ENCODE measurements around the gene OPN3.

The OPN3 gene

GRCh38 chr1:241660424-241660972 lies 20.3 kb upstream of the OPN3 start:
- TF ChIP-seq RAD21 (IDR thresholded peaks at IDR 0.05; ENCODE audit: low read depth) (no peak), TAF1 (IDR thresholded peaks at IDR 0.05; ENCODE audit: low read depth) (no peak), FOXM1 (IDR thresholded peaks at IDR 0.05; ENCODE audit: borderline replicate concordance, low read depth) (no peak), NFIC (IDR thresholded peaks at IDR 0.05) (no peak), CREB1 (IDR thresholded peaks at IDR 0.05; ENCODE audit: low read depth) (no peak), CEBPB (IDR thresholded peaks at IDR 0.05) (no peak), EP300 (IDR thresholded peaks at IDR 0.05; ENCODE audit: borderline replicate concordance) (no peak), USF1 (IDR thresholded peaks at IDR 0.05) (no peak), REST (IDR thresholded peaks at IDR 0.05; ENCODE audit: low read depth) (no peak), MAX (IDR thresholded peaks at IDR 0.05) (no peak), TEAD4 (IDR thresholded peaks at IDR 0.05) (no peak), EGR1 (IDR thresholded peaks at IDR 0.05) (no peak)

GRCh38 chr1:241658081-241658793 lies 18.1 kb upstream of the OPN3 start:
- no peak for TF ChIP-seq FOXM1 (IDR thresholded peaks at IDR 0.05; ENCODE audit: borderline replicate concordance, low read depth)
- TF ChIP-seq TCF12 (IDR thresholded peaks at IDR 0.05; ENCODE audit: low read depth) = no peak

- TF ChIP-seq ZBTB7A (IDR thresholded peaks at IDR 0.05; ENCODE audit: low read depth) (no peak), TCF12 (IDR thresholded peaks at IDR 0.05; ENCODE audit: low read depth) (no peak), CREB1 (IDR thresholded peaks at IDR 0.05; ENCODE audit: low read depth) (no peak), RAD21 (IDR thresholded peaks at IDR 0.05; ENCODE audit: low read depth) (no peak), MAX (IDR thresholded peaks at IDR 0.05) (no peak)
Measured at GRCh38 chr1:241654641-241655040, 14.5 kb upstream of the OPN3 start.

- no peak for TF ChIP-seq EGR1 (IDR thresholded peaks at IDR 0.05)
- no peak for TF ChIP-seq FOXM1 (IDR thresholded peaks at IDR 0.05; ENCODE audit: borderline replicate concordance, low read depth)
- TF ChIP-seq TCF12 (IDR thresholded peaks at IDR 0.05; ENCODE audit: low read depth) = no peak
- no peak for TF ChIP-seq EP300 (IDR thresholded peaks at IDR 0.05; ENCODE audit: borderline replicate concordance)
- TF ChIP-seq RAD21 (IDR thresholded peaks at IDR 0.05; ENCODE audit: low read depth) = no peak
- no peak for TF ChIP-seq MAX (IDR thresholded peaks at IDR 0.05)
- no peak for TF ChIP-seq NFIC (IDR thresholded peaks at IDR 0.05)
- TF ChIP-seq CEBPB (IDR thresholded peaks at IDR 0.05) = no peak
- no peak for TF ChIP-seq YY1 (IDR thresholded peaks at IDR 0.05; ENCODE audit: low read depth)
- TF ChIP-seq REST (IDR thresholded peaks at IDR 0.05; ENCODE audit: low read depth) = no peak
- no peak for TF ChIP-seq ZBTB7A (IDR thresholded peaks at IDR 0.05; ENCODE audit: low read depth)
- TF ChIP-seq CREB1 (IDR thresholded peaks at IDR 0.05; ENCODE audit: low read depth) = no peak
- no peak for TF ChIP-seq TAF1 (IDR thresholded peaks at IDR 0.05; ENCODE audit: low read depth)
- TF ChIP-seq USF1 (IDR thresholded peaks at IDR 0.05) = no peak
- no peak for TF ChIP-seq TEAD4 (IDR thresholded peaks at IDR 0.05)
Measured at GRCh38 chr1:241654019-241654418, 13.8 kb upstream of the OPN3 start.

- TF ChIP-seq REST (IDR thresholded peaks at IDR 0.05; ENCODE audit: low read depth) (no peak), EGR1 (IDR thresholded peaks at IDR 0.05) (no peak), EP300 (IDR thresholded peaks at IDR 0.05; ENCODE audit: borderline replicate concordance) (no peak), RAD21 (IDR thresholded peaks at IDR 0.05; ENCODE audit: low read depth) (no peak), TCF12 (IDR thresholded peaks at IDR 0.05; ENCODE audit: low read depth) (no peak), FOXM1 (IDR thresholded peaks at IDR 0.05; ENCODE audit: borderline replicate concordance, low read depth) (no peak), TAF1 (IDR thresholded peaks at IDR 0.05; ENCODE audit: low read depth) (no peak)
Measured at GRCh38 chr1:241652012-241652411, 11.8 kb upstream of the OPN3 start, which contains the start of gene WDR64. Gene WDR64, plus strand, starts transcription at chr1:241652281. Its CDS starts 204 bp downstream, at chr1:241652485.
